Measurements from ENCODE around the gene MOB2.

The MOB2 gene

DNA sequence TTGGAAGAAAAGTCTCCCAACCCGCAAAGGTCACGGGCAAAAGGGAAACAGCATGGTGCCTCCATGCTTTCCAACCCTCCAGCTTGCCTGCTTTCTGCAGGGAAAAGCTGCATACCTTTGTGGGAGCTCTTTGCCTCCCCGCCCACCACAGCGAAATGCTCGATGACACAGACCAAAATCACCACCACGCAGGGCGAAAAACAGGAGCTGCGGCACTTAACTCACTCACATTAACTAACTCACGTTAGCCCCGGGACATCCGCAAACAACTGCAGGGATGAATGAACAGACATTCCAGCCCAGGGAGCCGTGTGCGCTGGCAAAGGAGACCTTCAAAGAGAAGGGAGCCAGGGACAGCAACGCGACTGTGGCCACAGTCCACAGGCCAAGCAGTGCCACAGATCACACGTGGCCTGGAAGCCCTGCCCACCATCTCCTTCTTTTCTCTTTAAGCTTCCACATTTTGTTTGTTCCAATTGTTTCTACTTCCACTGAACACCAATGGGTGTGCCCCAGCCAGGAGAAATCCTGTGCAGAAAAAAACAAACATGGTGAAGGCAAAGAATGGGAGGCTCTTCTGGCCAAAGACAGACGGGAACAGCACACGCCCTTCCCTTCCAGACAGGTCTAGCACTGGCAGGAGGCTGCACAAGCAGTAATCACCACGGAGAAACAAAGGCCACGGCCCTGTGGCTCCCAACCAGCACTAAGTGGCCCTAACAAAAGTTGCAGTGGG is 46.2 kb upstream of the MOB2 start:
- Histone ChIP-seq H3K79me2 (ENCODE audit: low read length) (peaks cover 75% of the 10 kb centered on the region), H3K9ac (ENCODE audit: low read length) (no peak overlapping the region), H4K20me1 (ENCODE audit: insufficient read depth, low read length) (peaks cover 39% of the 10 kb centered on the region), H3K4me2 (ENCODE audit: low read length) (no peak overlapping the region), H3K9me3 (ENCODE audit: insufficient read depth, low read length) (no peaks in the 10 kb centered on the region), H3K4me3 (ENCODE audit: low read length) (no peak overlapping the region), H3K27ac (ENCODE audit: low read length) (no peak overlapping the region), H3K36me3 (replicated peaks; ENCODE audit: low read depth, low read length) (peaks cover 5% of the 10 kb centered on the region), H2AFZ (ENCODE audit: low read depth, low read length) (no peak overlapping the region), H3K27me3 (ENCODE audit: low read depth, low read length) (0 out of 2 replicates have a peak, but pooled peaks cover under 1% of the 10 kb centered on the region), H3K4me1 (ENCODE audit: low read length) (no peaks in the 10 kb centered on the region)
- TF ChIP-seq, protein P1, sequence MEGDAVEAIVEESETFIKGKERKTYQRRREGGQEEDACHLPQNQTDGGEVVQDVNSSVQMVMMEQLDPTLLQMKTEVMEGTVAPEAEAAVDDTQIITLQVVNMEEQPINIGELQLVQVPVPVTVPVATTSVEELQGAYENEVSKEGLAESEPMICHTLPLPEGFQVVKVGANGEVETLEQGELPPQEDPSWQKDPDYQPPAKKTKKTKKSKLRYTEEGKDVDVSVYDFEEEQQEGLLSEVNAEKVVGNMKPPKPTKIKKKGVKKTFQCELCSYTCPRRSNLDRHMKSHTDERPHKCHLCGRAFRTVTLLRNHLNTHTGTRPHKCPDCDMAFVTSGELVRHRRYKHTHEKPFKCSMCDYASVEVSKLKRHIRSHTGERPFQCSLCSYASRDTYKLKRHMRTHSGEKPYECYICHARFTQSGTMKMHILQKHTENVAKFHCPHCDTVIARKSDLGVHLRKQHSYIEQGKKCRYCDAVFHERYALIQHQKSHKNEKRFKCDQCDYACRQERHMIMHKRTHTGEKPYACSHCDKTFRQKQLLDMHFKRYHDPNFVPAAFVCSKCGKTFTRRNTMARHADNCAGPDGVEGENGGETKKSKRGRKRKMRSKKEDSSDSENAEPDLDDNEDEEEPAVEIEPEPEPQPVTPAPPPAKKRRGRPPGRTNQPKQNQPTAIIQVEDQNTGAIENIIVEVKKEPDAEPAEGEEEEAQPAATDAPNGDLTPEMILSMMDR (IDR thresholded peaks at IDR 0.05; ENCODE audit: low read depth, low read length): no peak
- TF ChIP-seq EZH2phosphoT487 (IDR thresholded peaks at IDR 0.05; ENCODE audit: low read depth): no peak

DNA sequence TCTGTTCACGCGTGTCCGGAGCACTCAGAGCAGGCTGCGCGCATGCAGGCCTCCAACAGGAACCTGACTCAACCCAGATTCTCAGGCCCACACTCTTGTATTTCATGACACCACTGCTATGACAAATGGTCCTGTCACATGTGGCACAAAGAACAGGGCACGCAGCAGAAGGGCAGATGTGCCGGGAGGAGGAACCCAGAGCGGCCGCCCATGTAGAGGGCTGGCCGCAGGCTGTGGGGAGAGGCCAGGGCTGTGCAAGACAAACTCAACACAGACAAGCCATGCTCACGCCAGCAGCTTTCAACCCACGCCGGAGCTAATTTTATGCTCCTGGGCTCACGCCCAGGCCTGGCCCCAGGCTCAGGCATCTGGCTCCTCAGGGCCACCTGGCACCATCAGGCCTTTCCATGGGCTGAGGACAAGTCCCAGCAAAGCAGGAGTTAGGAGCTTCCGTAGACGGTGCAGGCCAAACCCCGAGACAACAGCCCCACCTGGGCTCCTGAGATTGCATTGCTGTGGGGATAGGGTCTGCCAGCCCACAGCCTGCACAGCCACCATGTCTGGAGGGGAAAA is 45.5 kb upstream of the MOB2 start:
- Histone ChIP-seq H2AFZ (ENCODE audit: low read depth, low read length) (no peak overlapping the region), H3K27ac (ENCODE audit: low read length) (no peak overlapping the region), H3K27me3 (ENCODE audit: low read depth, low read length) (no peaks in the 10 kb centered on the region), H3K9me3 (ENCODE audit: insufficient read depth, low read length) (no peaks in the 10 kb centered on the region), H3K36me3 (replicated peaks; ENCODE audit: low read depth, low read length) (peaks cover 5% of the 10 kb centered on the region), H3K79me2 (ENCODE audit: low read length) (peaks cover 72% of the 10 kb centered on the region), H4K20me1 (ENCODE audit: insufficient read depth, low read length) (peaks cover 40% of the 10 kb centered on the region), H3K4me3 (ENCODE audit: low read length) (no peak overlapping the region), H3K4me2 (ENCODE audit: low read length) (no peak overlapping the region), H3K9ac (ENCODE audit: low read length) (no peak overlapping the region), H3K4me1 (ENCODE audit: low read length) (no peaks in the 10 kb centered on the region)
- TF ChIP-seq, protein P1 (IDR thresholded peaks at IDR 0.05; ENCODE audit: low read depth, low read length): no peak
- TF ChIP-seq EZH2phosphoT487 (IDR thresholded peaks at IDR 0.05; ENCODE audit: low read depth): no peak

DNA sequence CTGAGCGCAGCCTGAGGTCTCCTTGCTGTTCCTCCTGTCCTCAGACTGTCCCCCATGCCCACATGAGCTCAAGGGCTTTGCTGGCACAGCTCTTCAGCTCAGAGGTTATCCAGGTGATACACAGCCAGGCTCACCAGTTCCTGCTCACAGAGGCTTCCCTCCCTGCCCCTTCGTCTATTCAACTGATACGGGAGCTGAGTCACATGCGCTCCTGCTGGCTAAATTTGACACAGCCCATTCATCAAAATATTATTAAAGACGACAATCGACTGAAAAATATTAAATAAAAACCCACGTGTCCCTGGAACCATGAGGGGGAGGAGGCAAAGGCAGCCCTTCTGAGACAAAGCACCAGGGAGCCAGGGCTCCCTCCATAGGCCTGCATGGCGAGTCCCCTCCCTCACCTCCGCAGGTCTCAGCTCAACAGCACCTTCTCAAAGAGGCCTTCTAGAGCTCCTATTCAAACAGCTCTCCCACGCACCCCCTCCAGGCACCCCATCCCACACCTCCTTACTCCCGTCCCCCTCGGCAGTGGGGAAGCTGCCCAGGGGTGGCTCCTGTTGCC is 45.0 kb upstream of the MOB2 start:
- no peak overlapping the region for H2AFZ ChIP-seq (ENCODE audit: low read depth, low read length)
- no peaks in the 10 kb centered on the region for H3K27me3 ChIP-seq (ENCODE audit: low read depth, low read length)
- no peak overlapping the region for H3K27ac ChIP-seq (ENCODE audit: low read length)
- no peak overlapping the region for H3K9ac ChIP-seq (ENCODE audit: low read length)
- H3K9me3 ChIP-seq (ENCODE audit: insufficient read depth, low read length): no peaks in the 10 kb centered on the region
- H3K36me3 ChIP-seq (replicated peaks; ENCODE audit: low read depth, low read length): peaks cover 5% of the 10 kb centered on the region
- peaks cover 73% of the 10 kb centered on the region for H3K79me2 ChIP-seq (ENCODE audit: low read length)
- TF ChIP-seq, protein P1 (IDR thresholded peaks at IDR 0.05; ENCODE audit: low read depth, low read length): no peak
- TF ChIP-seq EZH2phosphoT487 (IDR thresholded peaks at IDR 0.05; ENCODE audit: low read depth): no peak
- H3K4me3 ChIP-seq (ENCODE audit: low read length): no peak overlapping the region
- peaks cover 43% of the 10 kb centered on the region for H4K20me1 ChIP-seq (ENCODE audit: insufficient read depth, low read length)
- no peaks in the 10 kb centered on the region for H3K4me1 ChIP-seq (ENCODE audit: low read length)
- H3K4me2 ChIP-seq (ENCODE audit: low read length): no peak overlapping the region

DNA sequence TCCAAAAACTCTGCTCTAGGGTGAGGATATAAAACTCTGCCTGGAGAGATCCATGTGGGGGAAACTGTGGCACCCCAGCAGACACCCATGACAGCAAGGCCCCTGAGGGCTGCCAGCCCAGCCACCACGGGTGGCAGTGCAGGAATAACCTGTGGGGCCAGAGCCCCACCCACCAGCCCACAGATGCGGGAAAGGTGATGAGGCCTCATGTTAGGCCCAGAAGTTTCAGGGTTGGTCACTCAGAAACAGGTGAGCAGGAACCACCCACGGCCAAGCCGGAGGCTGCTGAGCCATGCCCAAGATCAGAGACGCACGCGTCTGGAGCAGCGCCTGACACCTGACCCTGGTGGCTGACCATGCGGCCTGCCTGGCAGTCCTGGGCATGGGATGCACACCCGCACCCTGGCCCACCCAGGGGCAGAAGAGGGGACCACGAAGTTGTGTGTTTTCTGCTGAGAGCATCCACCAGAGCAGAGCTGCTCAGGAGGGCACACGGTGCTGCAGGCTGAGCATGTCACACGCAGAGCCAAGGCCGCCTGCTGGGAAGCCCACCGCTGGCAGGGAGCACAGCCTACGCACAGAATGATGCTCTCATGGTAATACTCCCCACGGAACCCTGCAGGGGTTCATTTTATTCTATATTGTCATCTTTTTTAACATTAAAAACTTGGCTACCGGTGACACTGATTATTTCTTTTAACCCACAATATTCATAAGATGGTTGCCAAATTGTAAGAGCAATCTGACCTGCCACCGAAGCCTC is 44.3 kb upstream of the MOB2 start:
- Histone ChIP-seq H3K27ac (ENCODE audit: low read length) (no peak overlapping the region), H3K4me1 (ENCODE audit: low read length) (no peaks in the 10 kb centered on the region), H2AFZ (ENCODE audit: low read depth, low read length) (no peak overlapping the region), H3K79me2 (ENCODE audit: low read length) (peaks cover 71% of the 10 kb centered on the region), H4K20me1 (ENCODE audit: insufficient read depth, low read length) (peaks cover 40% of the 10 kb centered on the region), H3K4me2 (ENCODE audit: low read length) (no peak overlapping the region), H3K9me3 (ENCODE audit: insufficient read depth, low read length) (no peaks in the 10 kb centered on the region), H3K27me3 (ENCODE audit: low read depth, low read length) (no peaks in the 10 kb centered on the region), H3K4me3 (ENCODE audit: low read length) (no peak overlapping the region), H3K9ac (ENCODE audit: low read length) (no peak overlapping the region), H3K36me3 (replicated peaks; ENCODE audit: low read depth, low read length) (peaks cover 2% of the 10 kb centered on the region)
- TF ChIP-seq EZH2phosphoT487 (IDR thresholded peaks at IDR 0.05; ENCODE audit: low read depth): no peak
- TF ChIP-seq, protein P1 (IDR thresholded peaks at IDR 0.05; ENCODE audit: low read depth, low read length): no peak

Measured in OCI-LY3 (cell line).